K562 (cell line): Measurements from ENCODE around the gene PDCD1. TPM values are rescaled to one million over a fixed set of nuclear protein-coding genes. Genes with fewer than 3 reads are reported as not detected.

Experiments
- ATAC-seq: fragments of 200-7000 bp; cut with Tn5 transposase; 3 replicates; pipeline ENCODE4 v1.9.1; 2020; ENCODE audit warnings: moderate library complexity
- BruUV-seq: library from RNA; stranded (reverse); fragments of 400-500 nt; replicated peaks from 2 replicates; lab custom pipeline; 2021; lab: Mats Ljungman, UMichigan
- CTCF ChIA-PET: fragments of 300-600 bp; formaldehyde crosslinking; extraction: SDS; loops from one replicate; lab custom pipeline; 2021; ENCODE audit warnings: low intra/inter-chr PET ratio; lab: Yijun Ruan, JAX
- POLR2A ChIA-PET: fragments of 300-600, 350-650 bp; sonication (Branson Sonifier 250); formaldehyde crosslinking; extraction: SDS; loops from one replicate; lab custom pipeline; 2021; ENCODE audit warnings: antibody characterized with exemption, inconsistent platforms; lab: Yijun Ruan, JAX
- DNase-seq, 4 experiments: peaks; one replicate each; pipeline versions ENCODE4 v3.0.0 to v3.0.0-alpha.2; 2011 to 2018; ENCODE audit warnings: low spot score in 3 of 4, mixed read lengths in 3 of 4; ENCODE audit errors: extremely low read depth in 1 of 4
- FAIRE-seq: peaks from 2 replicates; lab custom pipeline; 2011; peaks lifted over from hg19 to GRCh38; lab: Jason Lieb, UNC
- H2AFZ ChIP-seq: 2 replicates; pipeline ENCODE4 v1.6.0; 2011; ENCODE audit warnings: low read depth, low read length, control low read depth, inconsistent platforms
- H3K27ac ChIP-seq: fragments of 200-600 bp; 3 replicates; pipeline ENCODE4 v1.8.0; 2011; ENCODE audit warnings: low read depth, mild to moderate bottlenecking, control low read depth, inconsistent platforms, low read length, moderate library complexity, mixed read lengths; ENCODE audit errors: extremely low read depth
- H3K27me3 ChIP-seq, 2 experiments: fragments of 300-600 bp in 1 of 2; 2 replicates in 1 of 2; 3 replicates in 1 of 2; pipeline versions ENCODE4 v1.6.0 to v1.8.0; 2011; ENCODE audit warnings: inconsistent platforms in 2 of 2, low read length in 2 of 2, mild to moderate bottlenecking in 1 of 2, mixed read lengths in 1 of 2, moderate library complexity in 1 of 2; ENCODE audit not compliant: control insufficient read depth in 2 of 2, insufficient read depth in 2 of 2
- H3K36me3 ChIP-seq: fragments of 300-600 bp; 3 replicates; pipeline ENCODE4 v1.8.0; 2011; ENCODE audit warnings: mild to moderate bottlenecking, low read length, inconsistent platforms; ENCODE audit not compliant: control insufficient read depth, insufficient read depth
- H3K4me1 ChIP-seq, 2 experiments: fragments of 200-600 bp in 1 of 2; replicated peaks in 1 of 2; 2 replicates in 1 of 2; 3 replicates in 1 of 2; pipeline versions ENCODE4 v1.5.1 to v1.8.0; 2011; ENCODE audit warnings: inconsistent platforms in 2 of 2, low read length in 2 of 2, mild to moderate bottlenecking in 1 of 2, mixed read lengths in 1 of 2, moderate library complexity in 1 of 2; ENCODE audit not compliant: control insufficient read depth in 2 of 2, insufficient read depth in 2 of 2
- H3K4me2 ChIP-seq: 2 replicates; pipeline ENCODE4 v1.6.1; 2011; ENCODE audit warnings: low read length, control low read depth, inconsistent platforms, mixed read lengths; ENCODE audit not compliant: insufficient read depth
- H3K4me3 ChIP-seq: fragments of 200-600 bp; sonication (generic), shearing (Covaris generic); 2 replicates; pipeline ENCODE4 v1.5.1; 2016; ENCODE audit warnings: control low read depth, inconsistent platforms
- H3K79me2 ChIP-seq: fragments of 200-600 bp; 3 replicates; pipeline ENCODE4 v1.8.0; 2011; ENCODE audit warnings: low read length, inconsistent platforms; ENCODE audit not compliant: control insufficient read depth, insufficient read depth
- H3K9ac ChIP-seq, 2 experiments: 2 replicates each; pipeline versions ENCODE4 v1.6.0 to v1.6.1; 2011; ENCODE audit warnings: low read depth in 2 of 2, low read length in 2 of 2, control low read depth in 1 of 2, inconsistent platforms in 1 of 2, mild to moderate bottlenecking in 1 of 2, mixed read lengths in 1 of 2; ENCODE audit not compliant: insufficient read depth in 1 of 2
- H3K9me1 ChIP-seq: one replicate; pipeline ENCODE4 v1.6.0; 2011; ENCODE audit warnings: inconsistent platforms, mild to moderate bottlenecking, low read length, moderate library complexity; ENCODE audit not compliant: control insufficient read depth, insufficient read depth
- H3K9me3 ChIP-seq: replicated peaks from 2 replicates; pipeline ENCODE4 v1.5.1; 2011; ENCODE audit warnings: low read depth, low read length, inconsistent platforms; ENCODE audit not compliant: control insufficient read depth, insufficient read depth
- H4K20me1 ChIP-seq: replicated peaks from 2 replicates; pipeline ENCODE4 v1.6.1; 2011; ENCODE audit warnings: low read length, inconsistent platforms, mixed read lengths; ENCODE audit not compliant: control insufficient read depth, insufficient read depth
- BRCA1 ChIP-seq, 2 experiments: fragments of 450-650 bp in 1 of 2; sonication (generic) in 1 of 2; formaldehyde crosslinking in 1 of 2; IDR thresholded peaks; 2 replicates each; pipeline versions ENCODE4 v1.5.0 to v1.6.1; 2017 to 2020; ENCODE audit warnings: mild to moderate bottlenecking in 1 of 2, missing genetic modification reagents in 1 of 2
- GATA2 ChIP-seq: sonication (generic); formaldehyde crosslinking; IDR thresholded peaks from 2 replicates; pipeline ENCODE4 v1.4.0; 2020; ENCODE audit warnings: mild to moderate bottlenecking, missing genetic modification reagents
- JUN ChIP-seq, 2 experiments: sonication (generic) in 1 of 2; formaldehyde crosslinking in 1 of 2; IDR thresholded peaks; 2 replicates each; pipeline versions ENCODE4 v1.6.1 to v1.8.0; 2012 to 2022; ENCODE audit warnings: borderline replicate concordance in 2 of 2, mild to moderate bottlenecking in 2 of 2, improper control_type of control experiment in 1 of 2, low read depth in 1 of 2, low read length in 1 of 2, missing genetic modification reagents in 1 of 2
- NR0B1 ChIP-seq: fragments of 450-650 bp; IDR thresholded peaks from one replicate; pipeline ENCODE4 v1.6.1; 2018; ENCODE audit warnings: mild to moderate bottlenecking, moderate library complexity; ENCODE audit not compliant: partially characterized antibody
- PHB ChIP-seq: fragments of 250-450 bp; sonication (Bioruptor Pico); IDR thresholded peaks from 2 replicates; pipeline ENCODE4 v1.5.0; 2021
- POLR2A ChIP-seq: fragments of 450-650 bp; conservative IDR thresholded peaks from 2 replicates; pipeline ENCODE4 v1.6.1; 2016
- SAFB2 ChIP-seq: fragments of 200-400 bp; formaldehyde crosslinking; IDR thresholded peaks from 2 replicates; pipeline ENCODE4 v1.6.1; 2018; ENCODE audit warnings: borderline replicate concordance, low read length, low read depth, moderate library complexity; ENCODE audit not compliant: severe bottlenecking
- SRF ChIP-seq, 2 experiments: fragments of 250-450, 450-650 bp in 1 of 2; sonication (Bioruptor Pico) in 1 of 2; sonication (generic) in 1 of 2; formaldehyde crosslinking; IDR thresholded peaks; 2 replicates each; pipeline versions ENCODE4 v1.5.0 to v1.5.1; 2020 to 2022; ENCODE audit warnings: mild to moderate bottlenecking in 1 of 2, missing genetic modification reagents in 1 of 2
- TEAD4 ChIP-seq, 2 experiments: sonication (generic) in 1 of 2; formaldehyde crosslinking in 1 of 2; IDR thresholded peaks; 2 replicates each; pipeline versions ENCODE4 v1.6.1 to v1.8.0; 2012 to 2022; ENCODE audit warnings: borderline replicate concordance in 1 of 2, inconsistent platforms in 1 of 2, low read length in 1 of 2, mild to moderate bottlenecking in 1 of 2, missing genetic modification reagents in 1 of 2
- TRIM24 ChIP-seq, 2 experiments: fragments of 450-650 bp; IDR thresholded peaks; 2 replicates each; pipeline ENCODE4 v1.6.1; 2016
- ZKSCAN1 ChIP-seq: fragments of 150-350 bp; IDR thresholded peaks from 2 replicates; pipeline ENCODE4 v1.6.1; 2016; ENCODE audit warnings: low read depth, low read length
- ZMIZ1 ChIP-seq, 2 experiments: fragments of 150-350 bp in 1 of 2; IDR thresholded peaks; 2 replicates each; pipeline ENCODE4 v1.6.1; 2012 to 2016; ENCODE audit warnings: low read depth in 2 of 2, low read length in 2 of 2, mild to moderate bottlenecking in 1 of 2, moderate library complexity in 1 of 2
- ZNF740 ChIP-seq, 3 experiments: fragments of 200-800 bp in 1 of 3; sonication (Bioruptor generic) in 1 of 3; sonication (generic) in 1 of 3; formaldehyde crosslinking in 1 of 3; IDR thresholded peaks; 2 replicates each; pipeline versions ENCODE4 v1.6.1 to v1.8.0; 2016 to 2022; ENCODE audit warnings: mild to moderate bottlenecking in 2 of 3, missing compliant biosample characterization in 2 of 3, missing genetic modification characterization in 2 of 3, missing genetic modification reagents in 1 of 3
- whole genome bisulfite sequencing: fragments of 100-300 bp; shearing (Covaris generic); methylation state at CpG from one replicate; pipeline ENCODE4 v1.1.6; 2016; ENCODE audit warnings: low coverage, mixed read lengths; ENCODE audit not compliant: insufficient coverage; ENCODE audit errors: missing lambda C conversion rate; 5-methylcytosine and 5-hydroxymethylcytosine counted together
- in situ Hi-C: fragments of 300-500 bp; cut with MboI; formaldehyde crosslinking; loops from 4 replicates; pipeline ENCODE4 v1.15.0; 2018; ENCODE audit warnings: inconsistent platforms, mixed read lengths
- intact Hi-C: fragments of 100-400 bp; cut with micrococcal nuclease; formaldehyde crosslinking; loops from 2 replicates; pipeline ENCODE4 v1.14.2; 2022
- polyA plus RNA-seq, 8 experiments: library from polyadenylated mRNA; depleted of rRNA in 4 of 8; stranded (reverse) in 5 of 8; unstranded in 3 of 8; fragments of >200 nt; fragmentation: Nextera tagmentation in 2 of 8; fragmentation: Illumina TruSeq in 1 of 8; extraction: Ambion mirVana in 2 of 8; extraction: Trizol in 1 of 8; gene quantifications; 2 replicates each; pipeline versions ENCODE4 v1.2.1 to v1.2.3, GENCODE V29; 2011 to 2014; ENCODE audit warnings: inconsistent platforms in 1 of 8, missing spikeins in 1 of 8
- total RNA-seq, 7 experiments: library from RNA; depleted of rRNA in 6 of 7; stranded (reverse); fragments of >200 nt in 6 of 7; fragmentation: Illumina TruSeq in 2 of 7; extraction: Trizol in 2 of 7; gene quantifications; 2 replicates each; pipeline versions ENCODE4 v1.2.1 to v1.2.3, GENCODE V29; 2011 to 2021; ENCODE audit warnings: low replicate concordance in 1 of 7

Gene PDCD1
- total and polyA plus RNA-seq, 9 of the 15 experiments (the other 6 are each of a cell fraction or from before 2014, with no cell fraction given): 0.15 to 2.5 (median 1.0) TPM; not detected in 2

GRCh38 chr2:241879326-241879725, 20.6 kb upstream of the PDCD1 start:
- TF ChIP-seq PHB (no peak), ZKSCAN1 (no peak), SRF (CRISPR knock-in tag; IDR thresholded peaks at IDR 0.05) (no peak), GATA2 (no peak), NR0B1 (no peak), BRCA1 (IDR thresholded peaks at IDR 0.05) (no peak), BRCA1 (CRISPR knock-in tag; IDR thresholded peaks at IDR 0.05) (no peak), TEAD4 (IDR thresholded peaks at IDR 0.05; ENCODE audit: low read length) (no peak), TEAD4 (CRISPR knock-in tag; IDR thresholded peaks at IDR 0.05; ENCODE audit: borderline replicate concordance) (no peak), JUN (IDR thresholded peaks at IDR 0.05; ENCODE audit: borderline replicate concordance, low read depth, low read length) (no peak), JUN (CRISPR knock-in tag; IDR thresholded peaks at IDR 0.05; ENCODE audit: borderline replicate concordance) (no peak), TRIM24 (IDR thresholded peaks at IDR 0.05) (no peak), ZMIZ1 (IDR thresholded peaks at IDR 0.05; ENCODE audit: low read depth in 2 of 2, low read length in 2 of 2) (no peak), POLR2A (no peak), ZNF740 (CRISPR knock-in tag; IDR thresholded peaks at IDR 0.05) (no peak), ZNF740 (tag; IDR thresholded peaks at IDR 0.05) (no peak), SAFB2 (no peak)
- TF ChIP-seq, all 486 proteins: peak for 0
- Histone ChIP-seq H3K4me1 (peaks cover 14 to 45% of the 10 kb centered on the region in 2 experiments; a peak in 4 of 5 replicates), H3K79me2 (no peaks in the 10 kb centered on the region), H3K9ac (no peak overlapping the region), H3K9me1 (no peaks in the 10 kb centered on the region), H2AFZ (no peak overlapping the region), H3K4me2 (no peak overlapping the region), H3K9me3 (no peaks in the 10 kb centered on the region), H3K27me3 (no peaks in the 10 kb centered on the region), H3K4me3 (no peak overlapping the region), H3K27ac (no peak overlapping the region), H3K36me3 (no peaks in the 10 kb centered on the region), H4K20me1 (no peaks in the 10 kb centered on the region)
- no peak for ATAC-seq
- FAIRE-seq: no peak
- BruUV-seq: no TSS peak
- CTCF ChIA-PET: no interaction called here
- intact Hi-C loops (loop anchor here (5.0 kb wide), 1 partner anchor 212 kb away; no protein-coding TSS in a partner anchor), in situ Hi-C loops (loop anchor here (5.0 kb wide), 1 partner anchor 152 kb away; no protein-coding TSS in a partner anchor)
- no peak for DNase-seq
- POLR2A ChIA-PET: interaction anchor here (1.0 kb wide), 1 partner anchor 220 kb away, joined by 4 read pairs; no protein-coding TSS in a partner anchor
- WGBS: 77% methylated on average over 7 of the region's 9 CpGs
